HUDEP-2 (cell line): ENCODE results near the gene INPPL1.

Experiments used
- DNase-seq, 76 experiments: peaks; one replicate each; lab custom pipeline; 2025; ENCODE audit not compliant: unreplicated experiment in 76 of 76; lab: John Stamatoyannopoulos, UW

The INPPL1 gene

GRCh38 chr11:72267956-72268617, 43.5 kb downstream of the INPPL1 start:
- no peak for DNase-seq

DNA sequence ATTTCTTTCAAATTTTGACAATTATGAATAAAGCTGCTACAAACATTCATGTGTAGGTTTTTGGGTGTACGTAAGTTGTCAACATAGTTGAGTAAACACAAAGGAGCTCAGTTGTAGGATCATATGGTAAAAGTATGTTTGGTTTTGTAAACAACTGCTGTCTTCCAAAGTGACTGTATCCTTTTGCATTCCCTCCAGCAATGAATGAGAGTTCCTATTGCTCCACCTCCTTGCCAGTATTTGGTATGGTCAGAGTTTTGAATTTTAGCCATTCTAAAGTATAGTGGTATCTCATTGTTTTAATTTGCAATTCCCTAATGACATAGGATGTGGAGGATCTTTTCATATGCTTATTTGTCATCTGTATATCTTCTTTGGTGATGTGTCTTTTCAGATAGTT, 47.4 kb downstream of the INPPL1 start:
- no peak for DNase-seq

DNA sequence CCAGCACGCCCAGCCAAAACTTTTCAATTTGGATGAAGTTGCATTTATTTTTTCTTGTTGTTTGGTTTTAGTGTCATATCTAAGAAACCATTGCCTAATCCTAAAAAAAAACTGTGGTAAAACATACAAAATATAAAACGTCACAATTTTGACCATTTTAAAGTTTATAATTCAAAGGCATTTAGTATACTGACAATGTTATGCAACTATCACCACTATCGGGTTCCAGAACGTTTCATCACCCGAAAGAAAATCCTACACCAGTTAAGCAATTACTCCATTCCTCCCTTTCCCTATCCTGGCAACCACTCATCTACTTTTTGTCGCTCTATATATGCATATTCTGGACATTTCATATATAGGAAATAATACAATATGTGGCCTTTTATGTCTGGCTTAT, 49.9 kb downstream of the INPPL1 start:
- no peak for DNase-seq

- no peak for DNase-seq
Measured at GRCh38 chr11:72278905-72279304, 54.3 kb downstream of the INPPL1 start.

- no peak for DNase-seq
Measured at GRCh38 chr11:72280037-72280436, 55.5 kb downstream of the INPPL1 start.

- DNase-seq: no peak
Measured at GRCh38 chr11:72280726-72281315, 56.3 kb downstream of the INPPL1 start.

- DNase-seq: no peak
Measured at GRCh38 chr11:72283947-72284346, 59.4 kb downstream of the INPPL1 start.

DNA sequence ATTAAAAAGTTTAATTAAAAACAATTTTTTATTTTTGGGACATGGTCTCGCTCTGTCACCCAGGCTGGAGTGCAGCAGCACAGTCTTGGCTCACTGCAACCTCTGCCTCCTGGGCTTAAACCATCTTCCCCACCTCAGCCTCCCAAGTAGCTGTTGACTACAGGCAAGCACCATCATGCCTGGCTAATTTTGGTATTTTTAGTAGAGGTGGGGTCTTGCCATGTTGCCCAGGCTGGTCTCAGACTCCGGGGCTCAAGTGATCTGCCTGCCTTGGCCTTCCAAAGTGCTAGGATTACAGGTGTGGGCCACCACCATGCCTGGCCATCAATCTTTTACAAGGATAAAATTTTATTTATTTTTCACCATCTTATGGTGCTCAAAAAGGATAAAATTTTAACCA, 62.7 kb downstream of the INPPL1 start:
- no peak for DNase-seq
